OCI-LY3 (cell line): ENCODE results near the gene VPS35L.
"Not testable (repeated sequence)": the region's sequence is repeated elsewhere in the genome, so short reads cannot be mapped to it uniquely, and the experiment has no call there.

Experiments used
- CTCF ChIP-seq: fragments of 200-600, 300-600 bp; sonication (generic); IDR thresholded peaks from 2 replicates; pipeline ENCODE4 v1.5.1; 2014; ENCODE audit warnings: antibody characterized with exemption, low read length, low read depth
- EZH2phosphoT487 ChIP-seq: fragments of 200-600 bp; shearing (Covaris generic); IDR thresholded peaks from 2 replicates; pipeline ENCODE4 v1.6.1; 2018; ENCODE audit warnings: antibody characterized with exemption, mixed run types, low read depth

GRCh38 chr16:19543278-19543996, 12.1 kb upstream of the VPS35L start:
- TF ChIP-seq CTCF, EZH2phosphoT487: not testable (repeated sequence)
